Vagina (tissue), 2 donors: ENCODE data around the gene ERC2. TPM values are rescaled to one million over a fixed set of nuclear protein-coding genes. Genes with fewer than 3 reads are reported as not detected.

Experiments used
- DNase-seq, 2 donors: peaks; one replicate each; pipeline ENCODE4 v3.0.0-alpha.2; 2017; ENCODE audit errors: extremely low spot score in 2 of 2
- H3K27ac ChIP-seq: fragments of 200-600 bp; sonication (generic); one replicate; pipeline ENCODE4 v1.5.1; 2019
- H3K27me3 ChIP-seq: fragments of 200-600 bp; sonication (generic); one replicate; pipeline ENCODE4 v1.5.1; 2019
- H3K36me3 ChIP-seq, 2 donors: fragments of 200-600 bp; sonication (generic); one replicate each; pipeline ENCODE4 v1.5.1; 2017 to 2019
- H3K4me1 ChIP-seq: fragments of 200-600 bp; sonication (generic); one replicate; pipeline ENCODE4 v1.5.1; 2019
- H3K4me3 ChIP-seq, 2 donors: fragments of 200-600 bp; sonication (generic); 1 replicate in 1 of 2; 2 replicates in 1 of 2; pipeline ENCODE4 v1.5.1; 2016 to 2019
- H3K9me3 ChIP-seq: fragments of 200-600 bp; sonication (generic); one replicate; pipeline ENCODE4 v1.5.1; 2019
- POLR2A ChIP-seq, 2 donors: fragments of 450-650 bp; IDR thresholded peaks; one replicate each; pipeline ENCODE4 v1.6.1; 2017; ENCODE audit warnings: antibody characterized with exemption in 2 of 2, mild to moderate bottlenecking in 2 of 2, moderate library complexity in 2 of 2
- POLR2AphosphoS5 ChIP-seq, 2 donors: sonication (generic); formaldehyde crosslinking; IDR thresholded peaks; one replicate each; pipeline ENCODE4 v1.9.0; 2017; ENCODE audit warnings: antibody characterized with exemption in 2 of 2, mild to moderate bottlenecking in 2 of 2, low read depth in 1 of 2; ENCODE audit not compliant: insufficient read depth in 1 of 2
- intact Hi-C: fragments of 100-400 bp; cut with DNase I; formaldehyde crosslinking; loops from one replicate; pipeline ENCODE4 v1.15.1; 2023
- total RNA-seq: library from RNA; depleted of rRNA; stranded (reverse); fragments of >200 nt; gene quantifications from one replicate; pipeline ENCODE4 v1.2.3, GENCODE V29; 2016
- TF ChIP-seq, protein P1 (sequence below), 3 experiments: fragments of 450-650 bp in 2 of 3; fragments of 200-600 bp in 1 of 3; sonication (generic) in 1 of 3; IDR thresholded peaks; one replicate each; pipeline ENCODE4 v1.5.1; 2017 to 2019; ENCODE audit warnings: antibody characterized with exemption in 3 of 3, mild to moderate bottlenecking in 2 of 3, moderate library complexity in 2 of 3

Gene ERC2
- total RNA-seq, 1 donor from 2014 or later = 1.2 TPM

DNA sequence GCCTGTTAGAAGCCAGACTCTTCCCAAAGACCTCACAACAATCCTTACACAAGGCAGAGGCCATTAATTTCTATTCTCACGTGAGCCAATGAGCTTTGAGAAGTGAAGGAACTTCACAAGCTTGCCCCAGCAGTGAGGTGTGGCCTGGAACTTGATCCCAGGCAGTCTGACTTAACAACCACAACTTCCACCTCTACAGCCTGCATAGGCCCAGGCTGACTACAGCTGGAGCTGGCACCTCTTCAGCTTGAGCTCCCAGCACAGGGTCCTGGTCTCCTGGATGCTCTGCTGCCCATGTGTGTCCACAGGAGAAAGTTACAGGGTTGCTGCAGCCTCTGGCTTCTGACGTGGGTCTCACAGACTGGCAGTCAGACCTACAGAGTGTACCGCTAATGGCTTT lies 111.0 kb downstream of the ERC2 start:
- H3K9me3 ChIP-seq = no peaks in the 10 kb centered on the region
- H3K4me3 ChIP-seq = no peak overlapping the region
- TF ChIP-seq, protein P1, sequence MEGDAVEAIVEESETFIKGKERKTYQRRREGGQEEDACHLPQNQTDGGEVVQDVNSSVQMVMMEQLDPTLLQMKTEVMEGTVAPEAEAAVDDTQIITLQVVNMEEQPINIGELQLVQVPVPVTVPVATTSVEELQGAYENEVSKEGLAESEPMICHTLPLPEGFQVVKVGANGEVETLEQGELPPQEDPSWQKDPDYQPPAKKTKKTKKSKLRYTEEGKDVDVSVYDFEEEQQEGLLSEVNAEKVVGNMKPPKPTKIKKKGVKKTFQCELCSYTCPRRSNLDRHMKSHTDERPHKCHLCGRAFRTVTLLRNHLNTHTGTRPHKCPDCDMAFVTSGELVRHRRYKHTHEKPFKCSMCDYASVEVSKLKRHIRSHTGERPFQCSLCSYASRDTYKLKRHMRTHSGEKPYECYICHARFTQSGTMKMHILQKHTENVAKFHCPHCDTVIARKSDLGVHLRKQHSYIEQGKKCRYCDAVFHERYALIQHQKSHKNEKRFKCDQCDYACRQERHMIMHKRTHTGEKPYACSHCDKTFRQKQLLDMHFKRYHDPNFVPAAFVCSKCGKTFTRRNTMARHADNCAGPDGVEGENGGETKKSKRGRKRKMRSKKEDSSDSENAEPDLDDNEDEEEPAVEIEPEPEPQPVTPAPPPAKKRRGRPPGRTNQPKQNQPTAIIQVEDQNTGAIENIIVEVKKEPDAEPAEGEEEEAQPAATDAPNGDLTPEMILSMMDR (IDR thresholded peaks at IDR 0.05) = no peak
- TF ChIP-seq POLR2A (IDR thresholded peaks at IDR 0.05) (no peak), POLR2AphosphoS5 (IDR thresholded peaks at IDR 0.05; ENCODE audit: insufficient read depth in 1 of 2, low read depth in 1 of 2) (no peak)
- no peak overlapping the region for H3K27ac ChIP-seq
- H3K4me1 ChIP-seq = no peaks in the 10 kb centered on the region
- no peaks in the 10 kb centered on the region for H3K36me3 ChIP-seq
- no peak for DNase-seq
- intact Hi-C loops = no loop called here
- H3K27me3 ChIP-seq = no peaks in the 10 kb centered on the region

GRCh38 chr3:56356808-56357207 lies 111.5 kb downstream of the ERC2 start:
- Histone ChIP-seq H3K4me1 (no peaks in the 10 kb centered on the region), H3K9me3 (no peaks in the 10 kb centered on the region), H3K36me3 (no peaks in the 10 kb centered on the region), H3K27ac (no peak overlapping the region), H3K4me3 (no peak overlapping the region), H3K27me3 (no peaks in the 10 kb centered on the region)
- intact Hi-C loops = no loop called here
- DNase-seq = no peak
- no peak for TF ChIP-seq POLR2AphosphoS5 (IDR thresholded peaks at IDR 0.05; ENCODE audit: insufficient read depth in 1 of 2, low read depth in 1 of 2)
- TF ChIP-seq POLR2A (IDR thresholded peaks at IDR 0.05) = no peak
- TF ChIP-seq, protein P1 (IDR thresholded peaks at IDR 0.05) = no peak

GRCh38 chr3:56355570-56356185 lies 112.6 kb downstream of the ERC2 start:
- Histone ChIP-seq H3K4me1 (no peaks in the 10 kb centered on the region), H3K4me3 (no peak overlapping the region), H3K27me3 (no peaks in the 10 kb centered on the region), H3K9me3 (no peaks in the 10 kb centered on the region), H3K36me3 (no peaks in the 10 kb centered on the region), H3K27ac (no peak overlapping the region)
- TF ChIP-seq POLR2A (IDR thresholded peaks at IDR 0.05) = no peak
- TF ChIP-seq, protein P1 (IDR thresholded peaks at IDR 0.05) = no peak
- TF ChIP-seq POLR2AphosphoS5 (IDR thresholded peaks at IDR 0.05; ENCODE audit: insufficient read depth in 1 of 2, low read depth in 1 of 2) = no peak
- no peak for DNase-seq
- intact Hi-C loops = no loop called here

GRCh38 chr3:56351537-56351936 lies 116.7 kb downstream of the ERC2 start:
- no peaks in the 10 kb centered on the region for H3K9me3 ChIP-seq
- intact Hi-C loops = no loop called here
- no peak overlapping the region for H3K4me3 ChIP-seq
- H3K36me3 ChIP-seq = no peaks in the 10 kb centered on the region
- no peak for DNase-seq
- TF ChIP-seq POLR2AphosphoS5 (IDR thresholded peaks at IDR 0.05; ENCODE audit: insufficient read depth in 1 of 2, low read depth in 1 of 2) (no peak), POLR2A (IDR thresholded peaks at IDR 0.05) (no peak)
- TF ChIP-seq, protein P1 (IDR thresholded peaks at IDR 0.05) = no peak
- H3K27me3 ChIP-seq = no peaks in the 10 kb centered on the region
- no peak overlapping the region for H3K27ac ChIP-seq
- no peaks in the 10 kb centered on the region for H3K4me1 ChIP-seq

GRCh38 chr3:56347219-56347871 lies 120.9 kb downstream of the ERC2 start:
- Histone ChIP-seq H3K9me3 (no peaks in the 10 kb centered on the region), H3K36me3 (no peaks in the 10 kb centered on the region), H3K27me3 (no peaks in the 10 kb centered on the region), H3K27ac (no peak overlapping the region), H3K4me3 (no peak overlapping the region), H3K4me1 (no peaks in the 10 kb centered on the region)
- intact Hi-C loops = no loop called here
- no peak for DNase-seq
- TF ChIP-seq POLR2A (IDR thresholded peaks at IDR 0.05) = no peak
- TF ChIP-seq, protein P1 (IDR thresholded peaks at IDR 0.05) = no peak
- no peak for TF ChIP-seq POLR2AphosphoS5 (IDR thresholded peaks at IDR 0.05; ENCODE audit: insufficient read depth in 1 of 2, low read depth in 1 of 2)
